CD4-positive, alpha-beta T cell (primary cell): ENCODE measurements around the gene USP3. TPM values are rescaled to one million over a fixed set of nuclear protein-coding genes. Genes with fewer than 3 reads are reported as not detected.

Source experiments
- ATAC-seq: fragments of 200-7000 bp; cut with Tn5 transposase; one replicate; pipeline ENCODE4 v1.10.0; 2022; ENCODE audit warnings: mild to moderate bottlenecking; ENCODE audit not compliant: poor library complexity
- CTCF ChIA-PET: fragments of 350-600 bp; sonication (Branson Sonifier 250); formaldehyde crosslinking; loops from one replicate; lab custom pipeline; 2021; ENCODE audit warnings: antibody characterized with exemption, inconsistent platforms; lab: Charles Lee
- POLR2A ChIA-PET: fragments of 350-600 bp; sonication (Branson Sonifier 250); formaldehyde crosslinking; loops from one replicate; lab custom pipeline; 2021; ENCODE audit warnings: antibody characterized with exemption, inconsistent platforms; lab: Charles Lee
- DNase-seq, 14 experiments: peaks; one replicate each; pipeline ENCODE4 v3.0.0-alpha.2; 2013 to 2020; ENCODE audit warnings: mixed read lengths in 2 of 14
- H3K27ac ChIP-seq, 2 donors: one replicate each; pipeline versions ENCODE4 v1.5.1 to v1.7.0; 2013; ENCODE audit warnings: low read length in 2 of 2, low read depth in 1 of 2, mild to moderate bottlenecking in 1 of 2
- H3K27me3 ChIP-seq, 2 experiments: 1 replicate in 1 of 2; 2 replicates in 1 of 2; pipeline versions ENCODE4 v1.6.1 to v1.7.0; 2013; ENCODE audit warnings: low read length in 2 of 2, control low read depth in 1 of 2, mild to moderate bottlenecking in 1 of 2, moderate library complexity in 1 of 2; ENCODE audit not compliant: insufficient read depth in 2 of 2, control insufficient read depth in 1 of 2
- H3K36me3 ChIP-seq: one replicate; pipeline ENCODE4 v1.6.1; 2013; ENCODE audit warnings: low read length, control low read depth; ENCODE audit not compliant: insufficient read depth
- H3K4me1 ChIP-seq: one replicate; pipeline ENCODE4 v1.6.1; 2013; ENCODE audit warnings: low read length, control low read depth; ENCODE audit not compliant: insufficient read depth
- H3K4me3 ChIP-seq: one replicate; pipeline ENCODE4 v1.5.1; 2013; ENCODE audit warnings: mild to moderate bottlenecking, low read length, moderate library complexity
- H3K9me3 ChIP-seq, 2 experiments: 1 replicate in 1 of 2; 2 replicates in 1 of 2; pipeline versions ENCODE4 v1.6.1 to v1.7.0; 2013; ENCODE audit warnings: low read length in 2 of 2, mild to moderate bottlenecking in 2 of 2, control low read depth in 1 of 2, moderate library complexity in 1 of 2; ENCODE audit not compliant: control insufficient read depth in 1 of 2, insufficient read depth in 1 of 2
- H3K27ac Mint-ChIP-seq: one replicate; pipeline ENCODE4 v1.8.0; 2020; ENCODE audit warnings: mixed read lengths
- H3K27me3 Mint-ChIP-seq: one replicate; pipeline ENCODE4 v1.8.0; 2021; ENCODE audit warnings: mixed read lengths
- H3K36me3 Mint-ChIP-seq: one replicate; pipeline ENCODE4 v1.8.0; 2021; ENCODE audit warnings: low read depth, mixed read lengths
- H3K4me1 Mint-ChIP-seq: one replicate; pipeline ENCODE4 v1.8.0; 2021; ENCODE audit warnings: low read depth, mixed read lengths
- H3K4me3 Mint-ChIP-seq: one replicate; pipeline ENCODE4 v1.8.0; 2020; ENCODE audit warnings: mild to moderate bottlenecking, mixed read lengths
- H3K9me3 Mint-ChIP-seq: one replicate; pipeline ENCODE4 v1.8.0; 2020; ENCODE audit warnings: mixed read lengths
- intact Hi-C, 2 experiments: fragments of 100-400 bp; cut with DNase I in 1 of 2; cut with micrococcal nuclease in 1 of 2; formaldehyde crosslinking; loops; one replicate each; pipeline versions ENCODE4 v1.15.1 to v1.9.0; 2023 to 2025; cut with DNase I, micrococcal nuclease
- total RNA-seq, 174 experiments: library from RNA in 2 of 174; stranded (reverse) in 2 of 174; gene quantifications; one replicate each; pipeline ENCODE4 v1.2.3 and lab custom pipeline; 2021 to 2026
- TF ChIP-seq, protein P1 (sequence below): fragments of 200-600 bp; IDR thresholded peaks from one replicate; pipeline ENCODE4 v1.8.0; 2022; ENCODE audit warnings: antibody characterized with exemption, mild to moderate bottlenecking

USP3 gene
- total RNA-seq, 2 experiments from 2014 or later, result 280 to 282 TPM

DNA sequence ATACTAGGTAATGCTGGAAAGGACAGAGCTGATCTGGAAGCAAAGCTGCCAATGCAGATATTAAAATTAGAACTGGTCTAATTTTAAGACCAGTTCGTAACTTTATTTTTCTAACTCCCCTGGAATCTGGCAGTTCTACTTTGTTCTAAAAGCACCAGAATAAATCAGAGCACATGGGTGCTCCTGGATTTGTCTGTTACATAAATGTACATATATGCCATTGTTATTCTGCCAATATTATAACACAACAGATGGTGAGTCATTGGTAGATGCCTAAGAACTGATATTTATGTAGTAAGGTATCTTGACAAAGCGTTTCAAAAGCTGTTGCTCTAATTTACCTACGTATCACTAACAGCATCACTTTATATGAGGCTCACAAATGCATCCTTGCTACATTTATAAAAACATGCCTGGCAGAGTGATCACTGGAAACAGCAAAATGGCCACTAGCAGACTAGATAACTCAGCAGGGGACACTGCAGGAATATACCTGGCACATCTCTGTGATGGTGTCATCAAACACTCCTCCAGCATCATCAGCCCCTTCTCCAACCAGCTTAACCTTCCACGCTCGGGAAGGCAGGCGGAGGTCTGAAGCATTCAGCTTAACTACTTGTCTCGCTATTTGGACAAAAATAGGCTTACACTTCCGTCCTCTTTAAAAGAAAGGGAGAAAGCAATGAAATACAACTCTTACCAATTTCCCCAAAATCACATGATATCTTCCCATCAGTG is 119.0 kb downstream of the USP3 start:
- Histone ChIP-seq H3K27me3 (no peaks in the 10 kb centered on the region), H3K36me3 (peaks cover 67% of the 10 kb centered on the region), H3K4me3 (no peak overlapping the region), H3K9me3 (no peaks in the 10 kb centered on the region), H3K4me1 (no peaks in the 10 kb centered on the region), H3K27ac (no peak overlapping the region)
- Mint-ChIP-seq H3K4me1 (no peaks in the 10 kb centered on the region), H3K9me3 (no peaks in the 10 kb centered on the region), H3K27me3 (no peaks in the 10 kb centered on the region), H3K36me3 (peaks cover 77% of the 10 kb centered on the region), H3K27ac (no peak overlapping the region), H3K4me3 (no peak overlapping the region)
- ChIA-PET POLR2A (no interaction called here), CTCF (interaction anchor here (1.9 kb wide), 1 partner anchor 13 kb away, joined by 4 read pairs; no protein-coding TSS in a partner anchor)
- no peak for DNase-seq
- intact Hi-C loops, result loop anchor here in 1 of 2 experiments (10.0 kb wide), 1 partner anchor 51 kb away; no protein-coding TSS in a partner anchor
- TF ChIP-seq, protein P1, sequence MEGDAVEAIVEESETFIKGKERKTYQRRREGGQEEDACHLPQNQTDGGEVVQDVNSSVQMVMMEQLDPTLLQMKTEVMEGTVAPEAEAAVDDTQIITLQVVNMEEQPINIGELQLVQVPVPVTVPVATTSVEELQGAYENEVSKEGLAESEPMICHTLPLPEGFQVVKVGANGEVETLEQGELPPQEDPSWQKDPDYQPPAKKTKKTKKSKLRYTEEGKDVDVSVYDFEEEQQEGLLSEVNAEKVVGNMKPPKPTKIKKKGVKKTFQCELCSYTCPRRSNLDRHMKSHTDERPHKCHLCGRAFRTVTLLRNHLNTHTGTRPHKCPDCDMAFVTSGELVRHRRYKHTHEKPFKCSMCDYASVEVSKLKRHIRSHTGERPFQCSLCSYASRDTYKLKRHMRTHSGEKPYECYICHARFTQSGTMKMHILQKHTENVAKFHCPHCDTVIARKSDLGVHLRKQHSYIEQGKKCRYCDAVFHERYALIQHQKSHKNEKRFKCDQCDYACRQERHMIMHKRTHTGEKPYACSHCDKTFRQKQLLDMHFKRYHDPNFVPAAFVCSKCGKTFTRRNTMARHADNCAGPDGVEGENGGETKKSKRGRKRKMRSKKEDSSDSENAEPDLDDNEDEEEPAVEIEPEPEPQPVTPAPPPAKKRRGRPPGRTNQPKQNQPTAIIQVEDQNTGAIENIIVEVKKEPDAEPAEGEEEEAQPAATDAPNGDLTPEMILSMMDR, result no peak
- no peak for ATAC-seq

DNA sequence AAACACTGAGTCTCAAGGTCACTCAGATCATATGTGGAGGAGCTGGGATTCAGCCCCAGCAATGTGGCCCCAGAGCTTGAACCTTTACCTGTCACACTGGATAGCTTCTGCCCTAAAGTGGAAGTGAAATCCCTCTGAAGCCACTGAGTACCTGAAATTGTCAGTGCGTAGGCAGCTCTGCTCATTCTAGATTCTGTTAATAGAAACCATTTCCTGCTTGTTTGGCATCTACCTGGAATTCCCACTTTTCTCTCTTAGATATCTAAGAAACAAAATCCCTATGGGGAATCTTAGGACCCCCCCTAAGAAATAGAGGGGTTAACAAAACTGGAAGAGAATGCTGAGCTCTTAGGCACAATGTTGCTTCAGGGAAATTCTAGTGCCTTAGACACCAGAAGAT is 122.6 kb downstream of the USP3 start:
- no peak overlapping the region for H3K27ac ChIP-seq
- no peak overlapping the region for H3K27ac Mint-ChIP-seq
- no peaks in the 10 kb centered on the region for H3K9me3 Mint-ChIP-seq
- TF ChIP-seq, protein P1, result no peak
- H3K4me1 ChIP-seq, result no peaks in the 10 kb centered on the region
- DNase-seq, result no peak
- CTCF ChIA-PET, result no interaction called here
- intact Hi-C loops, result loop anchor here in 1 of 2 experiments (10.0 kb wide), 1 partner anchor 48 kb away; no protein-coding TSS in a partner anchor
- H3K4me3 Mint-ChIP-seq, result no peak overlapping the region
- no peaks in the 10 kb centered on the region for H3K27me3 Mint-ChIP-seq
- H3K27me3 ChIP-seq, result no peaks in the 10 kb centered on the region
- POLR2A ChIA-PET, result interaction anchor here (0.7 kb wide), 1 partner anchor 21 kb away, joined by 3 read pairs; no protein-coding TSS in a partner anchor
- no peaks in the 10 kb centered on the region for H3K9me3 ChIP-seq
- H3K4me3 ChIP-seq, result no peak overlapping the region
- no peaks in the 10 kb centered on the region for H3K4me1 Mint-ChIP-seq
- ATAC-seq, result no peak
- peaks cover 96% of the 10 kb centered on the region for H3K36me3 ChIP-seq
- H3K36me3 Mint-ChIP-seq, result peaks cover 96% of the 10 kb centered on the region

DNA sequence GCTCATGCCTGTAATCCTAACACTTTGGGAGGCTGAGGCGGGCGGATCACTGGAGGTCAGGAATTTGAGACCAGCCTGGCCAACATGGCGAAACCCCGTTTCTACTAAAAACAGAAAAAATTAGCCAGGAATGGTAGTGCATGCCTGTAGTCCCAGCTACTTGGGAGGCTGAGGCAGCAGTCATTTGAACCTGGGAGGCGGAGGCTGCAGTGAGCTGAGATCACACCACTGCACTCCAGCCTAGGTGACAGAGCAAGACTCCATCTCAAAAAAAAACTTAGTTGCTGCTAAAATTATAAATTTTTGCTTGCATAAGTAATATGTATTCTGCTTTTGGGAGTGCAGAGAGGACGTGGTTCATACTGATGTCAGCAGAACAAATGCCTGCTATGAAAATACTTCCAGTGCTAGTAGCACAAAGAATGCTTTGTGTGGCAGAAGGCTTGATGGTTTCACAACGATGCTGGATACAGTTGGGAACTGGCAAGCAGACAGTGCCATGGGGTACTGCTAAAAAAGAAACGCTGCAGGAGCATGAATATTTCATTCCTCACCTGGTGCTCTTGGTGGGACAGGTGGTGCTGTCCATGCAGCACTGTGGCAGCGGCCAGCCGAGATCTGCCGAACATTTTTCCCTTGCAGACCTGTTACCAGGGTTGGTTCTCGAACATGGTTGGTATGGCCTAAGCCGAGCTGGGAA is 123.9 kb downstream of the USP3 start:
- DNase-seq (no peak), ATAC-seq (no peak)
- H3K4me3 ChIP-seq, result no peak overlapping the region
- H3K4me1 Mint-ChIP-seq, result no peaks in the 10 kb centered on the region
- H3K4me3 Mint-ChIP-seq, result no peak overlapping the region
- no peaks in the 10 kb centered on the region for H3K27me3 Mint-ChIP-seq
- H3K27ac Mint-ChIP-seq, result no peak overlapping the region
- ChIA-PET CTCF (interaction anchor here (0.7 kb wide), 1 partner anchor 145 kb away, joined by 3 read pairs; no protein-coding TSS in a partner anchor), POLR2A (no interaction called here)
- TF ChIP-seq, protein P1, result no peak
- intact Hi-C loops, result loop anchor here in 1 of 2 experiments (10.0 kb wide), 1 partner anchor 47 kb away; no protein-coding TSS in a partner anchor
- H3K36me3 Mint-ChIP-seq, result peaks cover 96% of the 10 kb centered on the region
- no peak overlapping the region for H3K27ac ChIP-seq
- H3K27me3 ChIP-seq, result no peaks in the 10 kb centered on the region
- H3K9me3 Mint-ChIP-seq, result no peaks in the 10 kb centered on the region
- H3K36me3 ChIP-seq, result peaks cover 96% of the 10 kb centered on the region
- H3K4me1 ChIP-seq, result no peaks in the 10 kb centered on the region
- no peaks in the 10 kb centered on the region for H3K9me3 ChIP-seq
